NOMO-1 treated with dmso at 0.1 percent for 144 hours (cell line): ENCODE results near the gene RASAL2.
"Not testable (repeated sequence)": the region's sequence is repeated elsewhere in the genome, so short reads cannot be mapped to it uniquely, and the experiment has no call there.

Experiments
- DNase-seq: peaks from one replicate; lab custom pipeline; 2025; ENCODE audit not compliant: unreplicated experiment; lab: John Stamatoyannopoulos, UW

The RASAL2 gene

GRCh38 chr1:178330848-178331497 is 237.1 kb downstream of the RASAL2 start:
- DNase-seq: no peak

GRCh38 chr1:178335426-178335825 is 241.5 kb downstream of the RASAL2 start:
- DNase-seq: no peak

- no peak for DNase-seq
Measured at GRCh38 chr1:178337091-178337706, 243.3 kb downstream of the RASAL2 start.

- no peak for DNase-seq
Measured at GRCh38 chr1:178339834-178340233, 245.9 kb downstream of the RASAL2 start.

- no peak for DNase-seq
Measured at GRCh38 chr1:178341261-178341956, 247.5 kb downstream of the RASAL2 start.

GRCh38 chr1:178342745-178343144 is 248.8 kb downstream of the RASAL2 start:
- DNase-seq: no peak

GRCh38 chr1:178344513-178345091 is 250.7 kb downstream of the RASAL2 start:
- peak; percentile 72 for DNase-seq

- DNase-seq: no peak
Measured at GRCh38 chr1:178345238-178345637, 251.3 kb downstream of the RASAL2 start.

- no peak for DNase-seq
Measured at GRCh38 chr1:178345807-178346206, 251.9 kb downstream of the RASAL2 start.

- no peak for DNase-seq
Measured at GRCh38 chr1:178349801-178350200, 255.9 kb downstream of the RASAL2 start.

GRCh38 chr1:178351911-178352310 is 258.0 kb downstream of the RASAL2 start:
- not testable (repeated sequence) for DNase-seq

GRCh38 chr1:178352790-178353416 is 259.0 kb downstream of the RASAL2 start:
- DNase-seq: no peak

- DNase-seq: no peak
Measured at GRCh38 chr1:178353524-178353923, 259.6 kb downstream of the RASAL2 start.

GRCh38 chr1:178354816-178355215 is 260.9 kb downstream of the RASAL2 start:
- DNase-seq: no peak

- no peak for DNase-seq
Measured at GRCh38 chr1:178356299-178356698, 262.4 kb downstream of the RASAL2 start.

- DNase-seq: no peak
Measured at GRCh38 chr1:178358456-178358855, 264.6 kb downstream of the RASAL2 start.

GRCh38 chr1:178360421-178360820 is 266.5 kb downstream of the RASAL2 start:
- DNase-seq: no peak

GRCh38 chr1:178361847-178362246 is 267.9 kb downstream of the RASAL2 start:
- DNase-seq: no peak

- DNase-seq: no peak
Measured at GRCh38 chr1:178362747-178363146, 268.8 kb downstream of the RASAL2 start.

- no peak for DNase-seq
Measured at GRCh38 chr1:178364782-178365181, 270.9 kb downstream of the RASAL2 start.

- no peak for DNase-seq
Measured at GRCh38 chr1:178367151-178367550, 273.2 kb downstream of the RASAL2 start.
